Adrenal gland (tissue), 5 donors: Measurements from ENCODE around the gene COPZ2.

Experiments used
- POLR2A ChIP-seq, 2 donors: fragments of 450-650 bp; IDR thresholded peaks; one replicate each; pipeline ENCODE4 v1.6.1; 2017; ENCODE audit warnings: antibody characterized with exemption in 2 of 2, mild to moderate bottlenecking in 2 of 2, moderate library complexity in 1 of 2
- TF ChIP-seq, protein P1 (sequence below), 6 experiments: fragments of 450-650 bp in 4 of 6; fragments of 200-600 bp in 2 of 6; sonication (generic) in 1 of 6; IDR thresholded peaks; 1 replicate in 5 of 6; 2 replicates in 1 of 6; pipeline versions ENCODE4 v1.5.1 to v1.8.0; 2016 to 2021; ENCODE audit warnings: antibody characterized with exemption in 6 of 6, mild to moderate bottlenecking in 2 of 6, moderate library complexity in 1 of 6
- donor health status: DM: no; HTN: no; CAD: no.

DNA sequence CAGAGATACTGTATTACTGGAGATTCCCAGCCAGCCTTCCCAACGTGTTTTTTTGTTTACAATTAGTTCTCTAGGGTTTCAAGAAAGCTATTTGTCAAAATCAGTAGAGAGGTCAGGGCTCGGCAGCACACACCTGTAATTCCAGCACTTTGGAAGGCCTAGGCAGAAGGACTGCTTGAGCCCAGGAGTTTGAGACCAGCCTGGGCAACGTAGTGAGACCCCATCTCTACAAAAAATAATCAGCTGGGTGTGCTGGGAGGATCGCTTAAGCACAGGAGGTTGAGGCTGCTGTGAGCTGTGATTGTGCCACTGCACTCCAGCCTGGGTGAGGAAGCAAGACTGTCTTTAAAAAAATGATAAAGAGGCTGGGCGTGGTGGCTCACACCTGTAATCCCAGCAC, 44.3 kb upstream of the COPZ2 start:
- TF ChIP-seq, protein P1, sequence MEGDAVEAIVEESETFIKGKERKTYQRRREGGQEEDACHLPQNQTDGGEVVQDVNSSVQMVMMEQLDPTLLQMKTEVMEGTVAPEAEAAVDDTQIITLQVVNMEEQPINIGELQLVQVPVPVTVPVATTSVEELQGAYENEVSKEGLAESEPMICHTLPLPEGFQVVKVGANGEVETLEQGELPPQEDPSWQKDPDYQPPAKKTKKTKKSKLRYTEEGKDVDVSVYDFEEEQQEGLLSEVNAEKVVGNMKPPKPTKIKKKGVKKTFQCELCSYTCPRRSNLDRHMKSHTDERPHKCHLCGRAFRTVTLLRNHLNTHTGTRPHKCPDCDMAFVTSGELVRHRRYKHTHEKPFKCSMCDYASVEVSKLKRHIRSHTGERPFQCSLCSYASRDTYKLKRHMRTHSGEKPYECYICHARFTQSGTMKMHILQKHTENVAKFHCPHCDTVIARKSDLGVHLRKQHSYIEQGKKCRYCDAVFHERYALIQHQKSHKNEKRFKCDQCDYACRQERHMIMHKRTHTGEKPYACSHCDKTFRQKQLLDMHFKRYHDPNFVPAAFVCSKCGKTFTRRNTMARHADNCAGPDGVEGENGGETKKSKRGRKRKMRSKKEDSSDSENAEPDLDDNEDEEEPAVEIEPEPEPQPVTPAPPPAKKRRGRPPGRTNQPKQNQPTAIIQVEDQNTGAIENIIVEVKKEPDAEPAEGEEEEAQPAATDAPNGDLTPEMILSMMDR (IDR thresholded peaks at IDR 0.05), result no peak
- no peak for TF ChIP-seq POLR2A (IDR thresholded peaks at IDR 0.05)
